SU-DHL-6 (cell line): ENCODE results near the gene CLDN10.

Source experiments
- CTCF ChIP-seq: fragments of 200-600 bp; sonication (generic); IDR thresholded peaks from one replicate; pipeline ENCODE4 v1.5.1; 2017; ENCODE audit warnings: antibody characterized with exemption, mild to moderate bottlenecking, low read length, moderate library complexity; ENCODE audit not compliant: insufficient read depth, poor library complexity, severe bottlenecking
- EZH2phosphoT487 ChIP-seq: fragments of 200-600 bp; sonication (generic), shearing (Covaris generic); conservative IDR thresholded peaks from 2 replicates; pipeline ENCODE4 v1.6.1; 2018; ENCODE audit warnings: mild to moderate bottlenecking, antibody characterized with exemption, low read length, moderate library complexity, mixed read lengths

DNA sequence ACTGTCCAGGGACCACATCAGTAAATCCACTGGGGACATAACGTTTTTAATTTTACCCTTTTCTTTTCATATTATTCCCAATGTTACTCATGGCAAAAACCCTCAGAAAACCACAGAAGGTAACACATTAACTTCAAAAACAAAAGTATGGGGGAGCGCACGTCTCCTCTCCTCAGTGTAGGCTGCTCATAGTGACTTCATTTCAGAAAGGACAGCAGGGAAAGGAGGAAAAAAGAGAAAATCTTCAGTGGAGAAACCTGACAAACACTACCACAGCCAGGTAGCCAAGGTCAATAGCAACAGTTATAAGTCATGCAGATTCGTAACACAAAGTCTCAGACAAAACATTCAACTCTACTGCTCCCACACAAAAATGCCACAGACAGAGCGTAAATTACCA, 70.6 kb downstream of the CLDN10 start:
- no peak for TF ChIP-seq CTCF
- TF ChIP-seq EZH2phosphoT487, result no peak
